B cell (primary cell): ENCODE measurements around the gene ABCG5. TPM values are rescaled to one million over a fixed set of nuclear protein-coding genes. Genes with fewer than 3 reads are reported as not detected.

ENCODE experiments used
- ATAC-seq: fragments of 200-7000 bp; cut with Tn5 transposase; one replicate; pipeline ENCODE4 v1.10.0; 2021; ENCODE audit warnings: low read depth, mild to moderate bottlenecking, moderate number of reproducible peaks, moderate library complexity
- CTCF ChIA-PET: fragments of 350-600 bp; sonication (Branson Sonifier 250); formaldehyde crosslinking; loops from one replicate; lab custom pipeline; 2021; ENCODE audit warnings: antibody characterized with exemption, inconsistent platforms; lab: Charles Lee
- POLR2A ChIA-PET: fragments of 350-600 bp; sonication (Branson Sonifier 250); formaldehyde crosslinking; loops from one replicate; lab custom pipeline; 2021; ENCODE audit warnings: antibody characterized with exemption; lab: Charles Lee
- DNase-seq: peaks from one replicate; pipeline ENCODE4 v3.0.0; 2013
- H2AFZ ChIP-seq: 2 replicates; pipeline ENCODE4 v1.6.1; 2012; ENCODE audit warnings: mild to moderate bottlenecking, low read depth, low read length; ENCODE audit not compliant: insufficient read depth, poor library complexity, severe bottlenecking
- H3K27ac ChIP-seq, 2 donors: 1 replicate in 1 of 2; 2 replicates in 1 of 2; pipeline ENCODE4 v1.5.1; 2012 to 2013; ENCODE audit warnings: low read length in 2 of 2, mild to moderate bottlenecking in 2 of 2, moderate library complexity in 1 of 2
- H3K27me3 ChIP-seq, 4 experiments: fragments of 200-600 bp in 1 of 4; sonication (generic) in 1 of 4; replicated peaks in 1 of 4; 1 replicate in 2 of 4; 2 replicates in 2 of 4; pipeline versions ENCODE4 v1.6.1 to v1.7.0; 2013 to 2016; ENCODE audit warnings: low read length in 3 of 4, mild to moderate bottlenecking in 2 of 4, mixed read lengths in 1 of 4, moderate library complexity in 1 of 4; ENCODE audit not compliant: insufficient read depth in 4 of 4, control insufficient read depth in 3 of 4; ENCODE audit errors: control extremely low read depth in 1 of 4
- H3K36me3 ChIP-seq, 2 experiments: replicated peaks in 1 of 2; 1 replicate in 1 of 2; 2 replicates in 1 of 2; pipeline versions ENCODE4 v1.6.1 to v1.7.1; 2013; ENCODE audit warnings: low read length in 1 of 2; ENCODE audit not compliant: insufficient read depth in 2 of 2, control insufficient read depth in 1 of 2; ENCODE audit errors: control extremely low read depth in 1 of 2, extremely low read depth in 1 of 2
- H3K4me1 ChIP-seq, 2 donors: fragments of 200-600 bp in 1 of 2; sonication (generic) in 1 of 2; 1 replicate in 1 of 2; 2 replicates in 1 of 2; pipeline versions ENCODE4 v1.5.1 to v1.6.1; 2013 to 2017; ENCODE audit warnings: low read length in 2 of 2; ENCODE audit not compliant: control insufficient read depth in 2 of 2, insufficient read depth in 2 of 2
- H3K4me2 ChIP-seq: replicated peaks from 2 replicates; pipeline ENCODE3; 2012; ENCODE audit warnings: mild to moderate bottlenecking, low read depth, low read length; ENCODE audit not compliant: poor library complexity, severe bottlenecking
- H3K4me3 ChIP-seq, 5 experiments: fragments of 200-600 bp in 1 of 5; sonication (generic) in 1 of 5; 1 replicate in 3 of 5; 2 replicates in 2 of 5; pipeline versions ENCODE4 v1.5.1 to v1.7.0; 2011 to 2016; ENCODE audit warnings: low read length in 4 of 5, mild to moderate bottlenecking in 4 of 5, low read depth in 2 of 5, control low read depth in 1 of 5, moderate library complexity in 1 of 5; ENCODE audit not compliant: insufficient read depth in 1 of 5; ENCODE audit errors: control extremely low read depth in 1 of 5, extremely low read depth in 1 of 5
- H3K79me2 ChIP-seq: fragments of 200-600 bp; sonication (generic); one replicate; pipeline ENCODE4 v1.6.0; 2016; ENCODE audit warnings: low read length; ENCODE audit not compliant: control insufficient read depth, insufficient read depth
- H3K9ac ChIP-seq: fragments of 200-600 bp; sonication (generic); 2 replicates; pipeline ENCODE4 v1.6.1; 2017; ENCODE audit warnings: mild to moderate bottlenecking, low read length, moderate library complexity
- H3K9me3 ChIP-seq, 3 donors: one replicate each; pipeline versions ENCODE4 v1.6.1 to v1.7.1; 2013; ENCODE audit warnings: low read length in 2 of 3; ENCODE audit not compliant: control insufficient read depth in 2 of 3, insufficient read depth in 1 of 3; ENCODE audit errors: control extremely low read depth in 1 of 3
- H4K20me1 ChIP-seq: 2 replicates; pipeline ENCODE4 v1.6.0; 2012; ENCODE audit warnings: mild to moderate bottlenecking, low read length; ENCODE audit not compliant: insufficient read depth, control insufficient read depth, poor library complexity, severe bottlenecking
- H3K27ac Mint-ChIP-seq: one replicate; pipeline ENCODE4 v1.8.0; 2021; ENCODE audit warnings: mixed read lengths
- H3K27me3 Mint-ChIP-seq: one replicate; pipeline ENCODE4 v1.8.0; 2021; ENCODE audit warnings: mixed read lengths
- H3K4me1 Mint-ChIP-seq: one replicate; pipeline ENCODE4 v1.8.0; 2021; ENCODE audit warnings: mixed read lengths
- H3K4me3 Mint-ChIP-seq: one replicate; pipeline ENCODE4 v1.8.0; 2021; ENCODE audit warnings: mixed read lengths
- H3K9me3 Mint-ChIP-seq: one replicate; pipeline ENCODE4 v1.8.0; 2022; ENCODE audit warnings: mixed read lengths; ENCODE audit not compliant: insufficient read depth
- CTCF ChIP-seq: fragments of 200-600 bp; IDR thresholded peaks from one replicate; pipeline ENCODE4 v1.8.0; 2022; ENCODE audit warnings: antibody characterized with exemption, mild to moderate bottlenecking
- EZH2 ChIP-seq: IDR thresholded peaks from 2 replicates; pipeline ENCODE4 v1.6.1; 2012; ENCODE audit warnings: borderline replicate concordance, low read depth, mild to moderate bottlenecking, moderate library complexity, low read length; ENCODE audit not compliant: insufficient read depth, poor library complexity, severe bottlenecking
- WGBS: methylation state at CpG from one replicate; pipeline ENCODE4 v1.1.5; 2013; ENCODE audit warnings: missing lambda C conversion rate; ENCODE audit not compliant: insufficient coverage; 5-methylcytosine and 5-hydroxymethylcytosine counted together
- intact Hi-C: fragments of 100-400 bp; cut with micrococcal nuclease; formaldehyde crosslinking; loops from one replicate; pipeline ENCODE4 v1.10.0; 2022
- polyA plus RNA-seq: library from polyadenylated mRNA; depleted of rRNA; stranded (reverse); fragments of >200 nt; gene quantifications from 2 replicates; pipeline ENCODE4 v1.2.3, GENCODE V29; 2012
- total RNA-seq, 2 donors: library from RNA; stranded (reverse); fragments of 120-200 nt in 1 of 2; gene quantifications; 1 replicate in 1 of 2; 2 replicates in 1 of 2; pipeline versions ENCODE4 v1.2.3 to v1.2.4, GENCODE V29; 2013 to 2022

The ABCG5 gene
- total and polyA plus RNA-seq, 2 donors (not counting 1 experiment from before 2014, with no cell fraction given), result not detected

- no peak for DNase-seq
- intact Hi-C loops, result no loop called here
- Histone ChIP-seq H3K4me2 (no peak overlapping the region), H3K79me2 (no peaks in the 10 kb centered on the region), H3K9ac (no peak overlapping the region), H2AFZ (no peak overlapping the region), H3K4me3 (no peak overlapping the region), H4K20me1 (no peaks in the 10 kb centered on the region), H3K36me3 (no peaks in the 10 kb centered on the region), H3K9me3 (no peaks in the 10 kb centered on the region), H3K27ac (no peak overlapping the region), H3K4me1 (peaks cover 4 to 5% of the 10 kb centered on the region in 2 donors), H3K27me3 (peaks cover 0 to 11% (median 2%) of the 10 kb centered on the region in 4 experiments)
- H3K27ac Mint-ChIP-seq, result no peak overlapping the region
- H3K9me3 Mint-ChIP-seq, result no peaks in the 10 kb centered on the region
- no peak for ATAC-seq
- no peak overlapping the region for H3K4me3 Mint-ChIP-seq
- WGBS, result 100% methylated on average over 2 of the region's 9 CpGs
- no peaks in the 10 kb centered on the region for H3K4me1 Mint-ChIP-seq
- peaks cover 17% of the 10 kb centered on the region for H3K27me3 Mint-ChIP-seq
- CTCF ChIA-PET, result no interaction called here
- TF ChIP-seq CTCF (no peak), EZH2 (no peak)
- POLR2A ChIA-PET, result no interaction called here
These were observed 41.8 kb upstream of the ABCG5 start for GRCh38 chr2:43880471-43880870.

GRCh38 chr2:43879261-43879660 is 40.6 kb upstream of the ABCG5 start:
- no peaks in the 10 kb centered on the region for H3K9me3 Mint-ChIP-seq
- H3K9me3 ChIP-seq, result no peaks in the 10 kb centered on the region
- ChIA-PET POLR2A (no interaction called here), CTCF (no interaction called here)
- H3K27me3 Mint-ChIP-seq, result peaks cover 19% of the 10 kb centered on the region
- no peak overlapping the region for H3K27ac ChIP-seq
- ATAC-seq (no peak), DNase-seq (no peak)
- H3K27ac Mint-ChIP-seq, result no peak overlapping the region
- H3K4me3 Mint-ChIP-seq, result no peak overlapping the region
- no peak for TF ChIP-seq CTCF
- TF ChIP-seq EZH2, result no peak
- H3K36me3 ChIP-seq, result no peaks in the 10 kb centered on the region
- no peak overlapping the region for H2AFZ ChIP-seq
- H3K9ac ChIP-seq, result no peak overlapping the region
- H3K4me3 ChIP-seq, result no peak overlapping the region
- H3K4me1 Mint-ChIP-seq, result no peaks in the 10 kb centered on the region
- H3K79me2 ChIP-seq, result no peaks in the 10 kb centered on the region
- intact Hi-C loops, result no loop called here
- 94% methylated on average over 5 of the region's 5 CpGs for WGBS
- H4K20me1 ChIP-seq, result no peaks in the 10 kb centered on the region
- H3K4me2 ChIP-seq, result no peak overlapping the region
- H3K27me3 ChIP-seq, result peaks cover 0 to 11% (median 2%) of the 10 kb centered on the region in 4 experiments
- H3K4me1 ChIP-seq, result peaks cover 4 to 5% of the 10 kb centered on the region in 2 donors
